ENCODE results near the gene GPR84.

GPR84 gene

DNA sequence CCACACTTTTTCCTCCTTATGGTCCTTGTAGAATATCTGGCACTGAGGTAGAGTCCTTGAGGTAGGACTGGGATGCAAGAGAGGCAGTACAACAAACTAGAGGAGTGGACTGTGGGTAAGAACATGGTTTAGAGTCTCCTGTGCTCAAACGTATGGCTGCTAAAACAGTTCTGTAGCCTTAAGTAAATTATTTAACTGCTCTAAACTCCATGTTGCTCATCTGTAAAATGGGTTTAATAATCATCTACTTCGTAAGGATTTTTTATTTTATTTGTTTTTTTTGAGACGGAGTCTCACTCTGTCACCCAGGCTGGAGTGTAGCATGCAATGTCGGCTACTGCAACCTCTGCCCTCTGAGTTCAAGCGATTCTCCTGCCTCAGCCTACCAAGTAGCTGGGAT lies 42.9 kb downstream of the GPR84 start:
- DNase-seq = no peak

Data from NCI-H774 (cell line).